GM12873 (cell line): ENCODE data around the gene CLRN2.

Experiments
- CTCF ChIP-seq: IDR thresholded peaks from 2 replicates; pipeline ENCODE4 v1.5.1; 2012; ENCODE audit warnings: low read depth, mild to moderate bottlenecking, moderate library complexity, low read length, control low read depth; ENCODE audit not compliant: insufficient read depth; ENCODE audit errors: missing control alignments

Gene CLRN2, protein sequence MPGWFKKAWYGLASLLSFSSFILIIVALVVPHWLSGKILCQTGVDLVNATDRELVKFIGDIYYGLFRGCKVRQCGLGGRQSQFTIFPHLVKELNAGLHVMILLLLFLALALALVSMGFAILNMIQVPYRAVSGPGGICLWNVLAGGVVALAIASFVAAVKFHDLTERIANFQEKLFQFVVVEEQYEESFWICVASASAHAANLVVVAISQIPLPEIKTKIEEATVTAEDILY

DNA sequence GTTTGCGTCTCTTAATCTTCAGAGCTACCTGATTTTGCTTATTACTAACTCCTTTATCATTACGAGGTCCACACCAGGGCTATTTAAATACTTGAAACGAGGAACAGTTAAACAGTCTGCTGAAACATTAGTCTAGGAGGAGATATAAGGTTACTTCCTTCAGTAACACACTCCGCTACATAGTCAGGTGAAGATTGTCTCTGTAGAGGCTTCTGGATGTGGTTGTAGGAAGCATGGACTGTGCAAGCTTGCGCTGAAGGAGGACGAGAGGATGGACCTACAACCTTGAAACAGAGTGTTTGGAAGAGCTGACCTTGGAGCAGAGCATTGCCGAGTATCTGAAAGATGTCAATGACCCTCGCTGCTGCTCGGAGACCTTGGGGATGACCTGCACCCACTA lies at the start of gene CLRN2:
Gene CLRN2, plus strand, starts transcription at position 301 of the 400 bp plus-strand sequence. CDS start 102 bp downstream, outside the sequence.
- no peak for TF ChIP-seq CTCF

DNA sequence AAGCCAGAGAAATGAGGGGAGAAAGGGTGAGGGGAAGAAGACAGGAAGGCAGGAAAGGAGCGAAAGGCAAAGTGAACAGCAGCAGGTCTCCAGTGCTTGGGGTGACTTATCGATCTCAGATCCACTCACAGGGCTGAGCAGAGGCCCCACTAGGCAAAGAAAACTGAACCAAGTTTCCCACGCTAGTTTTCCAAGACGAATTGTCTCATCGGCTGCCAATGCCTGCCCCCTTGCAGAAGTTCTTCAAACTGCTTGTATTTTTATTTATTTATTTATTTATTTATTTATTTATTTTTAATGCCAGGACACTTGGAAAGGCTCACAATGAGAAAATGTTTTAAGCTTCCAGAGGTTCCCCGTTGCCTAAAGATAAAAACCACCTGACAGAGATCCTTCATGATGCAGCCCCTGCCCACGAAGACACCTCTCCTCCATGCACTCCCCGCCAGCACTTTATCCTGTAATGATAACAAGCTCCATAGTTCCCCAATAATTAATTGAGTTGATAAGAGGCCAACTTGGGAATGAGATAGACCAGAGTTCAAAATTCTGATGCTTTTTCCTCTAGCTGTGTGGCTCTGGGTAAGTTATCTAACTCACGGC lies 46.2 kb upstream of the CLRN2 start:
- peak; percentile 64 for TF ChIP-seq CTCF

DNA sequence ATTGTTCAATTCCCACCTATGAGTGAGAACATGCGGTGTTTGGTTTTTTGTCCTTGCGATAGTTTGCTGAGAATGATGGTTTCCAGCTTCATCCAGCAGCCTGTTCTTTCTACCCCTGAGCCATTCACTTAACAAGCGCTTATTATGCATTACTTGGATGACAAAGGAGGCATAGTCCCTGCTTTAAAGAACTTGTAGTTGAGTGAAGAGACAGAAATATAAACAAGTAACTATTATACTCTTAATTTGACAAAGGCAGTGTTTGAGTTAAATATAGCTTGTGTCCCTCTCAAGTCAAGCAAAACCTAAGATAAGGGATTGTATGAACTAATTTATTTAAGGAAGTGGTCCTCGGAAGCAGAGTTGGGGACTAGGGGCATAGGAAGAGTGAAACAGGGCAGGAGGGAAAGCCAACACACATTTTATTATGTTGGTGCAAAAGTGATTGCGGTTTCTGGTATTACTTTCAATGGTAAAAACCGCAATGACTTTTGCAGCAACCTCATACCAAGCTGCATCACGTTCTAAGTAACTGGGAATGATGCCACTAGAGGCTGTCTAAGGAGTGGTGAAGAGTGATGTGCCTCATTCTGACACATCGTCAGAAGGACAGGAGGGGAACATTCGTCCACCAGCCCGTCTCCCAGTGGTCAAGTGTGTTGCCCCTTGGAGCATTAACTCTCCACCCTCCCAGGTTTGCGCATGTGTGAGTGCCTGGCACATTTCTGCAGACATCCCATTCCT lies 44.9 kb upstream of the CLRN2 start:
- TF ChIP-seq CTCF, result no peak

DNA sequence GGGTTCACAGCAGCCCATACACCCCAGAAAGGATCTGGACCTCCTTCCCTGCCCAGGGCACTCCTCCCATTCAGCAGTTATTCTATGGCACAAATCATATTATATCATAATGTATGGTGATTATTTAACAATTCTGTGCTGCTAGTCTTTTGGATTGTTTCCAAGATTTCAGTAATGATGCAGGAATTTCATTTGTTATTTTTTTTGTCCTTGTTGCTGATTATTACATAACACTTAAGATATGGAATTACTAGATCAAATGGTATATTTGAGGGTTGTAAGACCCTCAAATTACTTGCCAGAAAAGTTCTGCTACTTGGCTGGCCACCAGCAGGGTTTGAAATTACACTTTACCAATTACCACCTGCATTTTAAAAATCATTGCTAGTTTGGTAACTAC lies 39.5 kb upstream of the CLRN2 start:
- TF ChIP-seq CTCF, result no peak

DNA sequence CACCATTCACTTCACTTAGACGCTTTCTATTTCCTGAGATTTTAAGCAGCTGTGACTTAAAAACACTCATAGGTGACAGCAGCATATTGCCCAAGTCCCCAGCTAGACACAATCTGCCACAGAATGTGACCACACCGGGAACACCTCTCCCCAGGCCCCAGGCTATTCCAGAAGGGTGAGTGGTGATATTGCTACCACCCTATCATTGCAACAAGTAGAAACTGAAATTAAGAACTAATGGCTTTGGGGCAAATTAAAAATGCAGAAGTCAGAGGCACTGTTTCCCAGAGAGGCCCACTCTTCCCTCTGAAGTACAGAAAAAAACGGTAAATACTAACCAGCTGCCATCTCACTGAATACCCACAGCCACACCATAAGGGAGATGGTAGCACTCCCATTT lies 38.1 kb upstream of the CLRN2 start:
- no peak for TF ChIP-seq CTCF

DNA sequence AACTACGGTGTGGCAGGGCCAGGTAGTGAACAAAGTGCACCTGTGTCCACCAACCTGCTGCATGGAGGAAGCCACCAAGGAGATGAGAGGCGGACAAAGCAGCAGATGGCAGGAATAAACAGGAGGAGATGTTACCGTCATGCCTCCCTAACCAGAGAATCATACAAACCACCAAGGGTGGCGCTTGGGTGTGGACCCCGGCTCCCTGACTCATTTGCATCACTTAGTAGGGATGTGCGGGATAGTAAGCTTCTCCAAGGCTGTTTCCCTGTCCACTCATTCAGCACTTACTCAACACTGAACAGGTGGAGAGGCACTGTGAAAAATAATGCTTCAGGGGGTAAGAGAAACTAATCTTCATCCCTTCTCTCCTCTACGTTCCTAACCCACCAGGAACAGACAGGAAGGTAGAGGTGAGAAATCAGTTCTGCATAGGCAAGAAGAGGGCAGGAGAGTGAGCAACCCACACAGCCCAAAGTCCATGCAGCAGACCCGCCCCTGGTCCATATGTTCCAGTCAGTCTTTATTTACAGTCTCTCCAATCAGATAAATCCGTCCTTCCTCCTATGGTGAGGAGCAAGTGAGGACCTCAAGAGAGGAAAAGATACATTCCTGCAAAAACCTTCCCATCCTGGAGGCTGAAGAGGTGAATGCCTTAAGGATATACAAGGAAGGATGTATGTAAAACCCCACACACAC lies 37.0 kb upstream of the CLRN2 start:
- TF ChIP-seq CTCF, result no peak
